Natural killer cell (primary cell): ENCODE results near the gene KANK4. TPM values are rescaled to one million over a fixed set of nuclear protein-coding genes. Genes with fewer than 3 reads are reported as not detected.

Source experiments
- ATAC-seq, 3 donors: fragments of 150-1000 bp in 2 of 3; fragments of 200-7000 bp in 1 of 3; cut with Tn5 transposase; 1 replicate in 1 of 3; 2 replicates in 2 of 3; pipeline ENCODE4 v1.10.0; 2021; ENCODE audit warnings: mild to moderate bottlenecking in 2 of 3, moderate library complexity in 2 of 3
- DNase-seq, 2 donors: peaks; one replicate each; pipeline versions ENCODE4 v3.0.0 to v3.0.0-alpha.2; 2013 to 2021; ENCODE audit warnings: mixed read lengths in 1 of 2
- H3K27ac ChIP-seq: one replicate; pipeline ENCODE4 v1.5.1; 2013; ENCODE audit warnings: mild to moderate bottlenecking, low read length
- H3K27me3 ChIP-seq: one replicate; pipeline ENCODE4 v1.6.1; 2013; ENCODE audit warnings: low read length; ENCODE audit not compliant: control insufficient read depth, insufficient read depth
- H3K36me3 ChIP-seq: one replicate; pipeline ENCODE4 v1.6.1; 2013; ENCODE audit warnings: low read length; ENCODE audit not compliant: control insufficient read depth, insufficient read depth
- H3K4me1 ChIP-seq: one replicate; pipeline ENCODE4 v1.6.1; 2013; ENCODE audit warnings: low read length; ENCODE audit not compliant: control insufficient read depth, insufficient read depth
- H3K4me3 ChIP-seq: one replicate; pipeline ENCODE4 v1.5.1; 2013; ENCODE audit warnings: low read length
- H3K9me3 ChIP-seq: one replicate; pipeline ENCODE4 v1.6.1; 2013; ENCODE audit warnings: low read length; ENCODE audit not compliant: control insufficient read depth, insufficient read depth
- H3K27ac Mint-ChIP-seq, 2 donors: one replicate each; pipeline ENCODE4 v1.8.0; 2022; ENCODE audit warnings: mild to moderate bottlenecking in 2 of 2, mixed read lengths in 2 of 2, moderate library complexity in 1 of 2
- H3K27me3 Mint-ChIP-seq, 2 donors: one replicate each; pipeline ENCODE4 v1.8.0; 2022; ENCODE audit warnings: low read depth in 2 of 2, mixed read lengths in 2 of 2
- H3K36me3 Mint-ChIP-seq: one replicate; pipeline ENCODE4 v1.8.0; 2022; ENCODE audit warnings: mixed read lengths
- H3K4me1 Mint-ChIP-seq, 2 donors: one replicate each; pipeline ENCODE4 v1.8.0; 2022; ENCODE audit warnings: mixed read lengths in 2 of 2
- H3K4me3 Mint-ChIP-seq: one replicate; pipeline ENCODE4 v1.8.0; 2022; ENCODE audit warnings: mild to moderate bottlenecking, moderate library complexity, mixed read lengths
- H3K9me3 Mint-ChIP-seq, 2 donors: one replicate each; pipeline ENCODE4 v1.8.0; 2022; ENCODE audit warnings: mixed read lengths in 2 of 2
- CTCF ChIP-seq: fragments of 200-600 bp; IDR thresholded peaks from one replicate; pipeline ENCODE4 v1.8.0; 2022; ENCODE audit warnings: antibody characterized with exemption
- WGBS: methylation state at CpG from one replicate; pipeline ENCODE4 v1.1.7; 2013; ENCODE audit warnings: missing lambda C conversion rate; ENCODE audit not compliant: insufficient coverage; 5-methylcytosine and 5-hydroxymethylcytosine counted together
- intact Hi-C: fragments of 100-400 bp; cut with micrococcal nuclease; formaldehyde crosslinking; loops from one replicate; pipeline ENCODE4 v1.14.2; 2022
- total RNA-seq, 4 donors: library from RNA; stranded (reverse); fragments of 120-200 nt in 1 of 4; gene quantifications; one replicate each; pipeline versions ENCODE4 v1.2.3 to v1.2.4, GENCODE V29; 2013 to 2022

Gene KANK4
- total RNA-seq, 3 donors from 2014 or later (not counting 1 experiment from before 2014, with no cell fraction given), result not detected

GRCh38 chr1:62213075-62213914, 105.9 kb downstream of the KANK4 start:
- Mint-ChIP-seq H3K9me3 (peaks cover 6 to 10% of the 10 kb centered on the region in 2 donors), H3K36me3 (peaks cover 10% of the 10 kb centered on the region), H3K27me3 (no peaks in the 10 kb centered on the region), H3K27ac (no peak overlapping the region), H3K4me3 (no peak overlapping the region), H3K4me1 (no peaks in the 10 kb centered on the region)
- Histone ChIP-seq H3K9me3 (no peaks in the 10 kb centered on the region), H3K4me1 (no peaks in the 10 kb centered on the region), H3K36me3 (no peaks in the 10 kb centered on the region), H3K27ac (no peak overlapping the region), H3K27me3 (no peaks in the 10 kb centered on the region), H3K4me3 (no peak overlapping the region)
- intact Hi-C loops, result no loop called here
- WGBS, result 93% methylated on average over 5 of the region's 6 CpGs
- DNase-seq (no peak), ATAC-seq (no peak)
- TF ChIP-seq CTCF, result no peak

GRCh38 chr1:62212411-62212810, 106.8 kb downstream of the KANK4 start:
- Mint-ChIP-seq H3K27ac (no peak overlapping the region), H3K4me1 (no peaks in the 10 kb centered on the region), H3K27me3 (no peaks in the 10 kb centered on the region), H3K4me3 (no peak overlapping the region), H3K9me3 (peaks cover 6 to 10% of the 10 kb centered on the region in 2 donors), H3K36me3 (peaks cover 10% of the 10 kb centered on the region)
- intact Hi-C loops, result no loop called here
- Histone ChIP-seq H3K27ac (no peak overlapping the region), H3K4me3 (no peak overlapping the region), H3K27me3 (no peaks in the 10 kb centered on the region), H3K9me3 (no peaks in the 10 kb centered on the region), H3K36me3 (no peaks in the 10 kb centered on the region), H3K4me1 (no peaks in the 10 kb centered on the region)
- TF ChIP-seq CTCF, result no peak
- no peak for ATAC-seq
- 90% methylated on average over 6 of the region's 6 CpGs for WGBS
- no peak for DNase-seq

- 100% methylated on average over 1 of the region's 1 CpG for WGBS
Measured at GRCh38 chr1:62210960-62211359, 108.3 kb downstream of the KANK4 start.

More at GRCh38 chr1:62210960-62211359, 108.3 kb downstream of the KANK4 start:
- no peak for DNase-seq
- ATAC-seq, result no peak
- intact Hi-C loops, result no loop called here
- Mint-ChIP-seq H3K27ac (no peak overlapping the region), H3K4me1 (no peaks in the 10 kb centered on the region), H3K27me3 (peaks cover 2 to 8% of the 10 kb centered on the region in 2 donors), H3K4me3 (no peak overlapping the region), H3K9me3 (peaks cover 8 to 10% of the 10 kb centered on the region in 2 donors), H3K36me3 (peaks cover 10% of the 10 kb centered on the region)
- Histone ChIP-seq H3K4me1 (no peaks in the 10 kb centered on the region), H3K36me3 (no peaks in the 10 kb centered on the region), H3K9me3 (no peaks in the 10 kb centered on the region), H3K4me3 (no peak overlapping the region), H3K27me3 (no peaks in the 10 kb centered on the region), H3K27ac (no peak overlapping the region)
- no peak for TF ChIP-seq CTCF
